ENCODE measurements around the gene TMEM178B. TPM values are rescaled to one million over a fixed set of nuclear protein-coding genes. Genes with fewer than 3 reads are reported as not detected.

The TMEM178B gene
- total RNA-seq, 2 experiments from 2014 or later: 1.7 TPM

DNA sequence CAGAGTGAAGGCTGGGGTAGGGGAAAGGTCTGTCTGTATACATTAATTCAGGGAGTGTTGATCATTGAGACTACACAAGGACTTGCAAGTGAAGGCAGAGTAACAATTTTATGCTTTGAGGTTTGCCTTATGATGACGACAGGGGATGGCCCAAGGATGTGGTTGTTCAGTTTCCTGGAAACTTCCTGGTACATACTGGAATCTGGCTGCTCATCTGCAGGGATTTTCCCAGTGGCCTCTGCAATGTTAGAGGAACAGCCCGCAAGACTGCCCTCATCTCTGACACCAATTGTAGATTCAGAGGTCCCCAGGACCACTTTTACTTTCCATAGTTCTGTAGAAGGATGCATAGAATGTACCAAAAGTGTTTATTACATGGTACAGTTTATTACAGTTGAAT is 189.6 kb downstream of the TMEM178B start:
- H3K27me3 Mint-ChIP-seq: peaks cover 10% of the 10 kb centered on the region
- no peak overlapping the region for H3K4me3 Mint-ChIP-seq
- ChIA-PET CTCF (no interaction called here), POLR2A (no interaction called here)
- peaks cover 21% of the 10 kb centered on the region for H3K4me1 Mint-ChIP-seq
- H3K9me3 Mint-ChIP-seq: peaks cover 9% of the 10 kb centered on the region
- H3K36me3 Mint-ChIP-seq (ENCODE audit: low read depth): no peaks in the 10 kb centered on the region
- H3K27ac Mint-ChIP-seq: no peak overlapping the region
- peak; percentile 32 for DNase-seq

GRCh38 chr7:141263983-141264382 is 190.1 kb downstream of the TMEM178B start:
- H3K4me3 Mint-ChIP-seq: no peak overlapping the region
- H3K36me3 Mint-ChIP-seq (ENCODE audit: low read depth): no peaks in the 10 kb centered on the region
- ChIA-PET CTCF (no interaction called here), POLR2A (no interaction called here)
- H3K9me3 Mint-ChIP-seq: peaks cover 4% of the 10 kb centered on the region
- peaks cover 21% of the 10 kb centered on the region for H3K4me1 Mint-ChIP-seq
- no peak for DNase-seq
- H3K27me3 Mint-ChIP-seq: peaks cover 7% of the 10 kb centered on the region
- H3K27ac Mint-ChIP-seq: no peak overlapping the region

DNA sequence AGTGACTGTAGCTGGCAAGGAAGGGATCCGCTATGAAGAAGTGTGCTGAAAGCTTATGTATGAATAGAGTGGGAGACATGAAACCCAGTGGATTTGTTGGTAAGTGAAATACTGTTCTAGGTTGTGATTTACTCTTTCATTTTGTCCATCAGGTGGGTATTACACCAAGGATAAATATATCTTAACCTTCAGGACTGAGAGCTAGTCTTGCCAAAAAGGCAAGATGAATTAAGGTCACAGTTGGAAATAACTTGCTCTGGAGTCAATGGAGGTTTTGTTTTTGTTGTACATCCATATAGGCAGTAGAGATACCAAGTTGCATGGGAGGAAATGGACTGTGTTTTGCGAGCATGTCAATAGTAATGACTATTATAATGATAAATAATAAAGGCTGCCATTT is 190.6 kb downstream of the TMEM178B start:
- Mint-ChIP-seq H3K9me3 (peaks cover 4% of the 10 kb centered on the region), H3K4me3 (no peak overlapping the region), H3K4me1 (peaks cover 21% of the 10 kb centered on the region), H3K36me3 (ENCODE audit: low read depth) (no peaks in the 10 kb centered on the region), H3K27ac (no peak overlapping the region), H3K27me3 (peaks cover 6% of the 10 kb centered on the region)
- no peak for DNase-seq
- POLR2A ChIA-PET: no interaction called here
- CTCF ChIA-PET: no interaction called here

DNA sequence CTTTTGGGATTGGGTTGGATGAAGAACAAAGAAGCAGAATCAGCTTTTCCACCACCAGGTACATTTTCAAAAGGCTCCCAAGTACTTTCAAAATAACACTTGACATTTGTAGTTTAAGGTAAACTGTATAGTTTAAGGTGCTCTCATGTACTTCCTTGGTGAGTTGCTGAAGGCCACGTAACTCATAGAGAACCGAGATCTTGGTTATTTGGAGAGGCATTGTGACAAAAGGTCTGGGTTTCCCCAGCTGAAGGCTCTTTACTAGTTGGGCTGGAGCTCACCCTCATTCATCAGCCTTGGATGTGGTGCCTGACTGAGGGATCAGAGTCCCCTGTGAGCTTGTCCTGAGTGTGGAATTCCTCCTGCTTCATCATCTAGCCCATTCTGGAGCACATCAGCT is 191.8 kb downstream of the TMEM178B start:
- H3K4me3 Mint-ChIP-seq: no peak overlapping the region
- H3K36me3 Mint-ChIP-seq (ENCODE audit: low read depth): no peaks in the 10 kb centered on the region
- H3K27me3 Mint-ChIP-seq: peaks cover 3% of the 10 kb centered on the region
- no peak overlapping the region for H3K27ac Mint-ChIP-seq
- no peak for DNase-seq
- H3K9me3 Mint-ChIP-seq: no peaks in the 10 kb centered on the region
- H3K4me1 Mint-ChIP-seq: peaks cover 21% of the 10 kb centered on the region
- CTCF ChIA-PET: no interaction called here
- POLR2A ChIA-PET: no interaction called here

DNA sequence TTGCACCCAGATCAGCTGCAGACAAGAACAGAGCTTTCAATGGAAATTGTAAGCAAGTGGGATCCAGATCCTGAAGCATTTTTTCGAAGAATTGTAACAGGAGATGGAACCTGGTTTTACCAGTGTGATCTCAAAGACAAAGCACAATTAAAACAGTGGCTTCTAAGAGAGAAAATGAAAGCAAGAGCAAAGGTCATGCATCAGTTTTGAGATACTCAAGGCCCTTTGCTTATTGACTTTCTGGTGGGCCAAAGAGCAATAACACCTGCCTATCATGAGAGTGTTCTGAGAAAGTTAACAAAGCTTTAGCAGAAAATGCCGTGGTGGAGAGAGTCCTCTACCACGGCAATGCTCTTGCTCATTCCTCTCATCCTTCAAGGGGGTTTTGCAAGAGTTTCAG is 194.8 kb downstream of the TMEM178B start:
- no peaks in the 10 kb centered on the region for H3K36me3 Mint-ChIP-seq (ENCODE audit: low read depth)
- H3K9me3 Mint-ChIP-seq: no peaks in the 10 kb centered on the region
- ChIA-PET CTCF (no interaction called here), POLR2A (no interaction called here)
- no peak overlapping the region for H3K27ac Mint-ChIP-seq
- peaks cover 7% of the 10 kb centered on the region for H3K4me1 Mint-ChIP-seq
- H3K4me3 Mint-ChIP-seq: no peak overlapping the region
- H3K27me3 Mint-ChIP-seq: no peaks in the 10 kb centered on the region
- no peak for DNase-seq

- no peaks in the 10 kb centered on the region for H3K36me3 Mint-ChIP-seq (ENCODE audit: low read depth)
Measured at GRCh38 chr7:141271451-141271850, 197.6 kb downstream of the TMEM178B start.

GRCh38 chr7:141272417-141272816 is 198.6 kb downstream of the TMEM178B start:
- ChIA-PET POLR2A (no interaction called here), CTCF (no interaction called here)
- no peak for DNase-seq
- no peak overlapping the region for H3K27ac Mint-ChIP-seq
- no peak overlapping the region for H3K4me3 Mint-ChIP-seq
- H3K27me3 Mint-ChIP-seq: no peaks in the 10 kb centered on the region
- no peaks in the 10 kb centered on the region for H3K4me1 Mint-ChIP-seq
- no peaks in the 10 kb centered on the region for H3K9me3 Mint-ChIP-seq
- no peaks in the 10 kb centered on the region for H3K36me3 Mint-ChIP-seq (ENCODE audit: low read depth)

More at GRCh38 chr7:141271451-141271850, 197.6 kb downstream of the TMEM178B start:
- DNase-seq: no peak
- Mint-ChIP-seq H3K27ac (no peak overlapping the region), H3K4me3 (no peak overlapping the region), H3K4me1 (no peaks in the 10 kb centered on the region), H3K9me3 (no peaks in the 10 kb centered on the region), H3K27me3 (no peaks in the 10 kb centered on the region)
- ChIA-PET POLR2A (no interaction called here), CTCF (no interaction called here)

DNA sequence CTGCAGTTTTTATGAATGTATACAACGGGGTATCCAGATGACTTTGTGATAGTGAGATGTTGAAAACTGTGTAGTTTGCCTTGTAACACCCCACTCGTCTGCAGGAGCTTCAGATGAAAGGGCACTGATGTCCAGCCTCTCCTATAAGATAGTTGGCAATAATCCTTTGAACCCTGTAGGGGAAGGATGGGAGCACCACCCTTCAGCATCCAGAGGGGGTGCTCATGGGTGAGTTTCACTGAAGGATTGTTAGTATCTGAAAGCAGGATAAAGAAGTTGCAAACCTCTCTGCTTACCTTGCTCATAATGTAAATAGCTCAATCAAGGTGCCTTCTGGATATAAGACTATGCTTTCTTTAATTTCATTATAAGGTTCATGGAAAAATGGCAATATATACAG is 201.5 kb downstream of the TMEM178B start:
- Mint-ChIP-seq H3K27me3 (no peaks in the 10 kb centered on the region), H3K27ac (no peak overlapping the region), H3K9me3 (no peaks in the 10 kb centered on the region), H3K4me1 (no peaks in the 10 kb centered on the region), H3K36me3 (ENCODE audit: low read depth) (no peaks in the 10 kb centered on the region), H3K4me3 (no peak overlapping the region)
- CTCF ChIA-PET: no interaction called here
- DNase-seq: no peak
- POLR2A ChIA-PET: no interaction called here

DNA sequence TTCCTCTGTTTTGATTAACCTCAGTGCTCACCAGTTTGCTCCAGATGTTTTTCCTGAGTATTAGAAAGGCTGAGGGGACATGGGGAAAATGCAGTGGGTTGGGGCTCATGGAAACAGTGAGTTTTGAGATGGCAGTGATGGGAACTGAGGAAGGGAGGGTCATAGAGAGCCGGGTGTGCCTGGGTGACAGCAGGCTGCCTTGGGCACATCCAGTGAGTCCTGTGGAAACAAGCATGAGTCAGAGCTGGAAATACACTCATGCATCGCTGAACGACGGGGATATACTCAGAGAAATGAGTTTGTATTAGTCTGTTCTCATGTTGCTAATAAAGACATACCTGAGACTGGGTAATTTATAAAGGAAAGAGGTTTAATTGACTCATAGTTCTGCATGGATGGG is 202.2 kb downstream of the TMEM178B start:
- Mint-ChIP-seq H3K4me1 (no peaks in the 10 kb centered on the region), H3K27me3 (no peaks in the 10 kb centered on the region), H3K27ac (no peak overlapping the region), H3K4me3 (no peak overlapping the region), H3K9me3 (no peaks in the 10 kb centered on the region), H3K36me3 (ENCODE audit: low read depth) (no peaks in the 10 kb centered on the region)
- POLR2A ChIA-PET: no interaction called here
- CTCF ChIA-PET: no interaction called here
- no peak for DNase-seq

GRCh38 chr7:141280100-141280499 is 206.2 kb downstream of the TMEM178B start:
- no peak for DNase-seq
- no peaks in the 10 kb centered on the region for H3K9me3 Mint-ChIP-seq
- no peak overlapping the region for H3K27ac Mint-ChIP-seq
- no peaks in the 10 kb centered on the region for H3K27me3 Mint-ChIP-seq
- H3K4me3 Mint-ChIP-seq: no peak overlapping the region
- H3K36me3 Mint-ChIP-seq (ENCODE audit: low read depth): no peaks in the 10 kb centered on the region
- CTCF ChIA-PET: no interaction called here
- H3K4me1 Mint-ChIP-seq: peaks cover 3% of the 10 kb centered on the region
- POLR2A ChIA-PET: no interaction called here

DNA sequence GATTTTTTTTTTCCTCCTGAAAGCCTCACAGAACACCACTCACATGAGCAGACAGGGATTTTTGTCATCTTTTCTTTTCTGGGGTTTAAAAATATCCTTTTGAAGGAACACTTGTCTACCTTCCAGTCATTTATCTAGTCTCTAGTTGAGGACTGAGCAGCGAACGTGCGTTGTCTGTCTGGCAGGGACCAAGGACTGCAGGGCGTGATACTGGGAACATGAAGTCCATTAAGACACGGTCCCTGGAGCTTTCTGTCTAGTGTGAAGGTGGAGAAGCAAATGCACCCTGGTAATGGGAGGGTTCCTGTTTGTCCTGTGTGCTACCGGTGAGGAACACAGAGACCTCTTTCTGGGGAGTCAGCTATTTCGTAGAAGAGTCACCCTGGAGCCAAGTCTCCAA is 207.4 kb downstream of the TMEM178B start:
- ChIA-PET CTCF (no interaction called here), POLR2A (no interaction called here)
- no peaks in the 10 kb centered on the region for H3K9me3 Mint-ChIP-seq
- H3K36me3 Mint-ChIP-seq (ENCODE audit: low read depth): no peaks in the 10 kb centered on the region
- no peak overlapping the region for H3K4me3 Mint-ChIP-seq
- no peaks in the 10 kb centered on the region for H3K27me3 Mint-ChIP-seq
- no peak overlapping the region for H3K27ac Mint-ChIP-seq
- no peak for DNase-seq
- H3K4me1 Mint-ChIP-seq: peaks cover 3% of the 10 kb centered on the region

DNA sequence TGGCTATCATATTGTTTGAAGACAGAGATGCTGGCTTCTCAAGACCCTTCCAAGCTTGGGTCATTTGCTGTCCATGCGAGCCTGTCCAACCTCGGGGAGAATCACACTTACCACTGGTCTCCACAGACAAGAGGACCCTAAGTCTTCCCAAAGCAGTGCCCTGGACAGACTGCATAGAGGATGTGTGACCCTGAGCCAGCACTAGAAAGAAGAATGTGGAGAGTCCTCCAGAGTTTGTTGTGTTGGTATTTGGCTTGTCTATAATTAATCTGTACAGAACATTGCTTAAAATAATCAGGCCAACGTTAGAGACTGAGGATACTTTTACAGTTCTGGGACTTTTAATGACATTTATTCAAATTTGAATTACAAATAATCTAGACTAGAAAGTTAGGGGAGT is 212.7 kb downstream of the TMEM178B start:
- Mint-ChIP-seq H3K36me3 (ENCODE audit: low read depth) (no peaks in the 10 kb centered on the region), H3K4me3 (no peak overlapping the region), H3K9me3 (no peaks in the 10 kb centered on the region), H3K27me3 (no peaks in the 10 kb centered on the region), H3K27ac (no peak overlapping the region), H3K4me1 (peaks cover 3% of the 10 kb centered on the region)
- POLR2A ChIA-PET: no interaction called here
- no peak for DNase-seq
- CTCF ChIA-PET: no interaction called here

DNA sequence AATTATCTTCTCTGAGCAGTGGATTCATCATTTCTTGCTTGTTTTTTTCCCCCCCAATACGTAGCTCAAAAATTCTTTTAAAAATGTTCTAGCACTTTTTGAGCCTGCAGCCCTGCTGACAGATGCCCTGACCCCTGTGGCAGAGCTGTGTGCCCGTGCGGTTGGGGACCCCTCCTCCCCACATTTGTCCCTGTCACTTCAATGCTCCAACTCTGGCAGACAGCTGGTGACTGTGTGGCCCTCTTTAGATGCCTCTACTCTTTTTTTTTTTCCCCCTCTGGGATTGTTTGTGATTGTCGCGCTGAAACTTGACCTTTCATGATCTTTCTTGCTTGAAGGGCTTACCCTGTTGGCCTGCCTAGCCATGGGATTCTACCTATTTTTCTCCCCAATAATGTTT is 214.1 kb downstream of the TMEM178B start:
- Mint-ChIP-seq H3K36me3 (ENCODE audit: low read depth) (no peaks in the 10 kb centered on the region), H3K9me3 (no peaks in the 10 kb centered on the region), H3K27me3 (no peaks in the 10 kb centered on the region), H3K4me3 (no peak overlapping the region), H3K4me1 (peaks cover 3% of the 10 kb centered on the region), H3K27ac (no peak overlapping the region)
- ChIA-PET CTCF (no interaction called here), POLR2A (no interaction called here)
- no peak for DNase-seq

DNA sequence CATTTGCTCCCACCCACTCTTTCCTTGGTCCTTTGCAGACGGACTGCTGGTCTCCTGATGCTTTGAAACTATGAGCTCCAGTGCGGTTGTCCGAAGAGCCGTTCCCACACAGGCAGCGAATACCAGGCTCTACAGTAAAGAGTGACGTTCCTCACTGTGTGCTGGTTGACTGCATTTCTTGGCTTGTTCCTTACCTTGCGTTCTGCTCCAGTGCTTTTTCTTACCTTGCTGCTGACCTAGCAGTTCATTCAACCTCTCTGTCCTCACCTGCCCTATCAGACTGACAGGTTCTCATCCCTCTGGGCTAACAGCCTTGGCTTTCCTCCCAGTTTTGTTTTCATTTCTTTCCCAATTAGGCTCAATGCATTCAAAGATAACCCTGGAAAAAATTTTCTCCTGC is 214.8 kb downstream of the TMEM178B start:
- H3K9me3 Mint-ChIP-seq: no peaks in the 10 kb centered on the region
- no peak for DNase-seq
- H3K4me3 Mint-ChIP-seq: no peak overlapping the region
- no peaks in the 10 kb centered on the region for H3K27me3 Mint-ChIP-seq
- no peaks in the 10 kb centered on the region for H3K36me3 Mint-ChIP-seq (ENCODE audit: low read depth)
- no peak overlapping the region for H3K27ac Mint-ChIP-seq
- POLR2A ChIA-PET: no interaction called here
- CTCF ChIA-PET: no interaction called here
- no peaks in the 10 kb centered on the region for H3K4me1 Mint-ChIP-seq

GRCh38 chr7:141290365-141290764 is 216.5 kb downstream of the TMEM178B start:
- no peak for DNase-seq
- CTCF ChIA-PET: no interaction called here
- H3K4me3 Mint-ChIP-seq: no peak overlapping the region
- no peaks in the 10 kb centered on the region for H3K4me1 Mint-ChIP-seq
- POLR2A ChIA-PET: no interaction called here
- no peak overlapping the region for H3K27ac Mint-ChIP-seq
- no peaks in the 10 kb centered on the region for H3K36me3 Mint-ChIP-seq (ENCODE audit: low read depth)
- H3K9me3 Mint-ChIP-seq: no peaks in the 10 kb centered on the region
- peaks cover 2% of the 10 kb centered on the region for H3K27me3 Mint-ChIP-seq
